NCI-H2081 treated with DMSO at 0.1 percent for 48 hours (cell line): ENCODE data around the gene TAAR8.
"Not testable (repeated sequence)": the region's sequence is repeated elsewhere in the genome, so short reads cannot be mapped to it uniquely, and the experiment has no call there.

Experiments used
- DNase-seq: peaks from one replicate; lab custom pipeline; 2025; lab: John Stamatoyannopoulos, UW

The TAAR8 gene, protein sequence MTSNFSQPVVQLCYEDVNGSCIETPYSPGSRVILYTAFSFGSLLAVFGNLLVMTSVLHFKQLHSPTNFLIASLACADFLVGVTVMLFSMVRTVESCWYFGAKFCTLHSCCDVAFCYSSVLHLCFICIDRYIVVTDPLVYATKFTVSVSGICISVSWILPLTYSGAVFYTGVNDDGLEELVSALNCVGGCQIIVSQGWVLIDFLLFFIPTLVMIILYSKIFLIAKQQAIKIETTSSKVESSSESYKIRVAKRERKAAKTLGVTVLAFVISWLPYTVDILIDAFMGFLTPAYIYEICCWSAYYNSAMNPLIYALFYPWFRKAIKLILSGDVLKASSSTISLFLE

DNA sequence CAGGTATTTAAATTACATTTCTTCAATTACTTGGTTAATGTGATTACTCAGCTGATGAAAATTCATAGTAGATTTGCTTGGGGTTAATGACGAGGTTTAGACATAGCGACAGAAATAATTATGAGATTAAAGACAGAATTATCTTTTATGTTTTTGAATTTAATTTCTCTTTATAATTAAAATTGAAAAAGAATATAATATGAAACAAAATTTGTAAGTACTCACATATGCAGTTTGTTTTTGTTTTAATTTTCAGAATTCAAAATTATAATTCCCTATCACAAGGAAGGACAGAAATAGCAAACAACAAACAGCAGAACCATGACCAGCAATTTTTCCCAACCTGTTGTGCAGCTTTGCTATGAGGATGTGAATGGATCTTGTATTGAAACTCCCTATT, at the start of gene TAAR8:
Gene TAAR8 (plus strand): TSS at position 301 of the 400 bp plus-strand sequence. CDS start 21 bp downstream, at position 322.
- no peak for DNase-seq

DNA sequence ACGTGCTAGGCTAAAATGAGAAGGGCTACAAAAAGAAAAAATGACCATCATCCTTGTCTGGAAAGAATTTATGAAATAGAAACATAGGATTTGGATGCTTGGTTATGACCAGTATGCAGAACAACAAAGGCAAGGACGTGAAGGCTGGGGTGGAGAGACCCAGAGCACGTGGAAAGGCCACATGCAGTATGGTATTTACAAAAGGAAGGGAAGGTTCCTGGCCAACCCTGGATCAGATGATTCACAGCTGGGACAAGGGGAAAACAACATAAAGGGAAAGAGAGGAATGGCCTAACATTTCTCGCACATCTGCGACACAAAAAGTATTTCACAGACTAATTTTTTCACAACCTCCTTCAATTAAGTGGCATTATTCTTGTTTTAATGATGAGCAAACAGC, 47.7 kb upstream of the TAAR8 start:
- no peak for DNase-seq

DNA sequence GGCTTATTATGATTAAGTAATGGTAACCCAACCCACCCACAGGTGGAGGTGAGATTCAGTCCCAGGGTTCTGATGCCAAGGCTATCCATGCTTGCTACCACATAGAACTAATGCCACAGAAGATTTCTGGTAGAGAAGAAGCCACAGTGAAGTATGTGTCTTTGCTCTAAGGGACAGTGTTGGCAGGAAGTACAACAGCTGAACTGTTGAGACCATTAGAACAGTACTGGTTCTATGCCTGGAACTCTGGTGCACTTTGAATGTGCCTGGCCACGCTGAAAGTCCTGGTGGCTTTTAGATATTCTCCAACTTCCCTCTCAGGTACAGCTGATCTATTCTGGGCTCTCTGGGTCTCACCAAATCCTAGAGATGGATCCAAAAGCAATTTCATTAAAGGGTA, 47.3 kb upstream of the TAAR8 start:
- no peak for DNase-seq

DNA sequence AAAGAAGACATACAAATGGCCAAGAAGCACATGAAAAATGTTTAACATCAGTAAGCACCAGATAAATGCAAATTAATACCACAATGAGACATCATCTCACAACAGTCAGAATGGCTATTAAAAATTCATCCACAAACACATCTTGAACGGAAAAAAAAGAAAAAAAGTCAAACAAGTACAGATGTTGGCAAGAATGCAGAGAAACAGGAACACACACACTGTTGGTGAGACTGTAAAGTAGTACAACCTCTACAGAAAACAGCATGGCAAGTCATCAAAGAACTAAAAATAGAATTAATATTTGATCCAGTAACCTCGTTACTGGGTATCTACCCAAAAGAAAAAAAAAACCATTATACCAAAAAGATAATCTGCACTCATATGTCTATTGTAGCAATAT, 46.0 kb upstream of the TAAR8 start:
- DNase-seq = no peak

DNA sequence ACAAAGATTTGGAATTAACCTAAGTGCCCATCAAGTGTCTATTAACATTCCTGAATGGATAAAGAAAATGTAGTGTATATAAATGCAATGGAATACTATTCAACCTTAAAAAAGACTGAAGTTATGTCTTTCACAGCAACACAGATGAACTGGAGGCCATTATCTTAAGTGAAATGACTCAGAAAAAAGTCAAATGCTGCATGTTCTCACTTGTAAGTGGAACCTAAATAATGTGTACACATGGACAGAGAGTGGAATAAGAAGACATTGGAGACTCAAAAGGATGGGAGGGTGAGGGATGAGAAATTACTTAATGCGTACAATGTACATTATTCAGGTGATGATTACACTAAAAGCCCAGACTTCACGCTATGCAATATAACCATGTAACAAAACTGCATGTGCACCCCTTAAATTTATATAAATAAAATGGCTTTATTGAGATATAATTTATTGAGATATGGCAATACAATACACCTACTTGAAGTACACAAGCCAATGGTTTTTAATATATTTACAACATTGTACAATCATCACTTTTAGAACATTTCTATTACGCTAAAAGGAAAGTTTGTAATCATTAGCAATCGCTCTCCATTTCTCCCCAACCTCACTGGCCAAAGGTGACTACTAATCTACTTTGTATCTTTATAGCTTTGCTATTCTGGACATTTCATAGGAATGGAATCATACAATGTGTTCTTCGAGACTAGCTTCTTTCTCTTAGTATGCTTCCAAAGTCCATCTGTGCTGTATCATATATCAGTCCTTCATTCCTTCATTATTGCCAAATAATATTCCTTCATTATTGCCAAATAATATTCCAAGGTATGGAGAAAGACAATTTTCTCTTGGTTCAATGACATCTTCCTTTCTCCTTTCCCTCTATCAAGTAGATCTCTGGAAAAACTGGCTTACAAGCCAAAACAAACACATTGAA, 45.3 kb upstream of the TAAR8 start:
- DNase-seq = no peak

DNA sequence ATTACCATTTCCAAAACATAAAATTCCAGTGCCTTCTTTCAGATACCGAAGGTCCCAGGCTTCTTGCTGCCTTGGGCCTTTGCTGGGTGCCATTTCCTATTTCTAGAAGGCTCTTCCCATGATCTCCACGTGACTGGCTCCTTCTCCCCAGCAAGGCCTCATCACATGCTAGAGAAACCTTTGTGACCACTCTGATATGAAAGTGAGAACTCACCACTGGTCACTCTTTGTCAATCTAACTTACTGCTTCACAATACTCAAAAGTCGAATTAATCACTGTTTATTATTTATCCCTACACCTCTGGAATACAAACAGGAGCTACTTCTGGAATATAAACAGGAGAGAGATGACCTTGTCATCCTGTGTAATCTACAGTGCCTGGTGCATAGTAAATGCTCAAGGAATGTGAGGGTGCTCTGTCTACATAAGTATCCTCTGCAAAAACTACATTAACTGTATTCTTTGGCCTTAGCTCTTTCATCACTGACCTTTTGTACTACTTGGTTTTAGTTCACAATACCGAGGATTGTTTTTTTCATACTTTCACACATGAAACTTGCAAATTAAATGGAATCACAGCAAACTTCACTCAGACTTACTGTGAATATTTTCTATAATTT, 41.2 kb upstream of the TAAR8 start:
- no peak for DNase-seq

DNA sequence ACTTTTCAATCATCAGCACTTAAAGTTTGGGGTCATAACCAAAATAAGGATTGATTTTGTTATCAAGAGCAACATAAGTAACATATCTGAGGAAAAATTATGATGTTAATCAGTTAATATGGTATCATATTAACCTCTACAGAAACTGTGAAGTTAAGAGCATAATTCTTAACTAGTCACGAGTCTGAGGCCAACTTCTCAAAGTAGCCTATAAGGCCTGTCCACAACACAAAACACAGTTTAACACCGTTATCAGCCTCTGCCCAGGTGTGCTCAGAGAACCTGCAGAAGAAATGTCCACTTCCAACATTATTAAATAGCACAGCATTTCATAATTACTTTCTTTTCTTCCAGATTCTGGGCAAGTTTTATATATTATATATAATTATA, 40.6 kb upstream of the TAAR8 start:
- no peak for DNase-seq

DNA sequence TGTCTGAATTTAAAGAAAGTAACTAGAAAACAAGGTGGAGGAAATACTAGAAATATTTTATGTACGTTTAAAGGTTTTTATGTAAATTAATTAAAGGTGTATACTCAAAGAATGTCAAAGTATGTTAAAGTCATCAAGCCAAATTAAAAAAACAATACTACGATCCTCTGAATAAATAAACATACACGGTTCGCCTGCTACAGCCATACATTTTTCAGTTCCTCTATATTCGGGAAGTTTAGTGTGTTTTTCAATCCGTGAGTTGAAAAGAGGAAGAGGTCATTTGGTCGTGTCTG, 40.2 kb upstream of the TAAR8 start:
- DNase-seq = no peak

DNA sequence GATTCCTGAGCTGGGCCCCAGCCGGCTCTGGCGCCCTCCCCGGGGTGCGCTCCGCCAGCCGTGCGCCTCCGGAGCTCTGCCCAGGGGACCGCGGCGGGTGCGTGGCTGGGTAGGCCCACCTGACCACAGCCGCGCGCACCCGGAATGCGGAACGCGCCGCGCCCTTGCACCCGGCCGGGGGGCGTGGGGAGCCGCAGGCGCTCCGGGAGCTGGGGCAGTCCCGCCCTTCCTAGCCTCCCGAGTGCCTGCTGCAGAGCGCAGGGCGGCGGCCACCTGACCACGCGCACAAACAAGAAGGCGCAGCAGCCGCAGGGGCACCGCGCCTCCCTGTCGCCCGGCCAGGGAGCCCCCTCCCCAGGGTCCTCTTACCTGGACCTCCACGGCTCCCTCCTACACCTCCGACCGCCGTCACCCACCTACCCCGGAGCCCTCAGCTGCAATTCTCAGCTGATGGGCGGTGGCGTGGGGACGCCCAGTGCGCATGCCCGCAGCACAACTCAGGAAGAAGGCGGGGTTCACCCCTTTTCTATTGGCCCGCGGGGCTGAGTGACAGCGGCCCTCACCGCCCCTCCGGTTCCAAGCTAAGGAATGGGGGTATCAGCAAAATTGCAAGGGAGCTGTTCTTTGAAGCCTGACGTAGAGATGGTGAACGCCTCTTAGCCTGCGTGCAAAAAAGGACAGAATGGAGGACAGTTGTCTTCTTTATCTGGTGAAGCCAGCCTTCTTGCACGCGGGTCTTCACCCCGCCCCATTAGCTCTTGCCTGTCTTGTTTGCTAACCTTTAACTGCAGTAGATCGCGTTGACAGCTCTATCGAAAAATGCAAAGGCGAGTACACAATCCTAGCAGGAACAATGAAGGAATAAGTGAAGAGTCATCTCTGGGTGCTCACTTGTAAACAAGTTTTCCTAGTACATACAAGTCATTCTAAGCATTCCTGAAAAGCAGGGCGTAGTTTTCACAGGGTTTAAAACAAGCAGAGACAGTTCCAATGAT, 39.5 kb upstream of the TAAR8 start, which contains the start of gene STX7:
Gene STX7 (minus strand): TSS at position 479 of the 995 bp plus-strand sequence. CDS start 9,586 bp downstream, outside the sequence.
- DNase-seq = peak; percentile 1

DNA sequence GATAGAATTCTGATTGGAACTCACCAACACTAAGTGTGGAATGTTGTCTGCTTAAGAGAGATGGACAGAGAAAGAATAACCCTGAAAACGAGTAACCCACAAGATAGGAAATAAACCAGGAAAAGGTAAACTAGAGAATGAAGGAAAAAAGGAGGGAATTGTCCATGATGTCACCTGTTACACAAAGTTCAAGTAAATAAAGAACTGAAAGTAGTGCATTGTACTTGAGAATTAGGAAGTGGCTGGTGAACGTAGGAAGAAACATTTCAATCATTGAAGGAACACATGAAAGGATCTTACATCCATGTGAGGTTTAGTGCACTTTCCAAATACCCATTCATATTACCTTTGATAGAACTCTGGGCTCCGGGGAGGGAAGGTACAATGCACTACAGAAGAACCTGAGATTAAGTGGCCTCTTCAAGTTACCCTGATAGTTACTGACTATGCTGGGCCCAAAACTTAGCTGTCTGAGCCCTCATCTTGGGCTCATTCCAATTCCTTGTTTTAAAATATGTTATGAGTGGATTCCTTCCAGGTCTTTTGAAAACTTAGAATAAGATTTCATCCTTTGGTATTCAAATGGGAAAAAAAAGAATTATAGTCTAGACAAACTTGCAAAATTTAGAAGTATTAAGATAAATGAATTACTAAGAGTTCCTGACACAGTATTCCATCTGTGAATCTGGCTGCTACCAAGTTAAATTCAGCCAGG, 38.5 kb upstream of the TAAR8 start:
- no peak for DNase-seq

DNA sequence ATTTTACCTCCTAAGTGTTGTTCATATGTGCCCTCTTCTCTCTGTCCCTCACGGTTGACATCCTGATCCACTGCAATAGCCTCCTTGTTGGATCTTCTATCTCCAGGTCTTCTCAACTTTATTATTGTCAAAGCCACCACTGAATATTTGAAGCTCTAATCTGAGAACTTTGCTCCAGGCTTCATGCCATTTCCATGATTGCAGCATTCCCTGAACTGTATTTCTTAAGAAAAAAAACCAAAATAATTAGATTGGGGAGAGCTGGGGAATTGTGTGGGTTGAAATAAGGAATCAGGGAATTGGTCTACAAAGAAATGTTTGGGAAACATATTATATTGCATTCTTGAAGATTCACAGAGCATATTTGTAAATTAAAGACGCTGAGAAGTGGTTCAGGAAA, 37.1 kb upstream of the TAAR8 start:
- no peak for DNase-seq

DNA sequence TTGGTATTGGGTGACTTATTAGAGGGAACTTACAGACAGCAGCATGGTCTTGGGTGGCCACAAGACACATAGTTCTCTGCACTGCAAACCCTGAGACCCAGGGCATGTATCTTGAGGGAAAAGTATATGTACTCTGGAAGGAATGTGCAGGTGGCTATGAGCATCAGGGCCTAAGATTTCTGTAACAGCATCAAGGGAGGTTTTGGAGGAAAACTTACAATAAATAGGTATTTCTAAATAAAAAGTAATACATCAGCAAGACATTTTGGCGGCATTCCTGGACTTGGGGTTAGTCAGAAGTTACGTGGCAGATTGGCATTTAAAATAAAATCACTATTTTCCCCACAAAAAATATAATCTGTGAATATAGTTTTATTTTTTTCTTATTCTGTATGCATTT, 31.5 kb upstream of the TAAR8 start:
- DNase-seq = no peak

DNA sequence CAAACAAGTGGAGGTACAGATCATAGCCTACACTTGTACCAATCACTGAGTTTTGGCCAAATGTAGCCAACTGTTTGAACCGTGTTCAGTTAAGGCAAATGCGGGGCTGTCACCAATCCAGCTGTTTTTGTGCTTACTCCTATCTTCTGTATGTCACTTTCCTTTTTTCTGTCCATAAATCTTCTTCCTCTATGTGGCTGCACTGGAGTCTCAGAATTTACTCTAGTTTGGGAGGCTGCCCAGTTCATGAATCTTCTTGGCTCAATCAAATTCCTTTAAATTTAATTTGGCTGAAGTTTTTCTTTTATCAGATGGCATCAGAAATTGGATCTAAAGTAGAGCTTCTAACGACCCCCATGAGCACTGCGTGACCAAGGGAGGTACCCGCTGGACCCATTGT, 27.8 kb upstream of the TAAR8 start:
- DNase-seq = no peak

DNA sequence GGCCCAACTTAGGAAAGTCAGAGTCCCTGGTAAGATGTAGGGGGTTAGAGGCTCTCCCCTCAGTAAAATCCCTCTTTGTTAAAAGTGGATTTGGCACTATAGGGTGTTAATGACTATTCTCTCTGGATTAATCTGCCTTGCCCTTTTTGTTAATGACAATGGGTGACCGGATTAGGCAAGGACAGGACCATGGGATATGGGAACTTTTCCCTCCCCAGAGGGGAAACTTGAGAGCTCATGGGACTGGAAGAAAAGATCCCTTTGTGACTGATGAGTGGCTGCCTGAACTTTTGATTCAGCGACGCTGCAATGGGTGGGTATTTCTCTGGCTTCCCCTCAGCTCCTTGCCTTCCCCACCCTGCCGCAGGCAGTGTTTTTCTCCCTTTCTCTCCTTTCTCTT, 26.6 kb upstream of the TAAR8 start:
- no peak for DNase-seq

DNA sequence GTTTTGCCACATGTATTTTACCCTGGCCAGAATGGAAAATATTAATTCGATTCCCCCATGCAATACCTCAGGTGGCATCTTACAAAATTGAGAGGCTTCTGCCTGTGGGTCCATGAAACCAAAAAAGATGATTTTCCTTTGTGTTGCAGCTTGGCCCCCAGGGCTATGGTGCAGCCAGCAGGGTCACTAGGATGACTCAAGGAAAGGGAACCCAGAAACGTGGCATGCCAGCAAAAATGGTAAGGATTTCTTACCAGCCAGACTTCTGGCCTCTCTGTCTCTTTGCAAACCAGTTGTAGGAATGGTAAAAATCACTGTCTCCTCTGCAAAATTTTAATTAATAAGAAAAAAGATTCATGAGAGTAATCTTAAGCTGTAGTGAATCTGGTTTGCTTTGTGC, 26.0 kb upstream of the TAAR8 start:
- no peak for DNase-seq

DNA sequence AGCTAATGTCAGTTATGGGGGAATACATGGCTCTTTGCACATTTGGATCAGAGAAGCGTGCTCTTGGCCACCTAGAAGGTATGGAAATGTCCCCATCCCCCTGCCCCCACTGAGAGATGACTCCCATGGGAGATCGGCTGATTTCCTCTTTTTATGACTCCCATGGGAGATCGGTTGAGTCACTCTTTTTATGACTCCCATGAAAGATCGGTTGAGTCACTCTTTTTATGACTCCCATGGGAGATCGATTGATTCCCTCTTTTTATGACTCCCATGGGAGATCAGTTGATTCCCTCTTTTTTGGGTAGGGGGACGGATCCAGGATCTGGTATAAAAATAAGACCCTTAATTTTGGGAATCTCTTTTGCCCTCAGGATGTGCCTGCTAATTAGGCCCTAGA, 24.7 kb upstream of the TAAR8 start:
- DNase-seq = no peak

DNA sequence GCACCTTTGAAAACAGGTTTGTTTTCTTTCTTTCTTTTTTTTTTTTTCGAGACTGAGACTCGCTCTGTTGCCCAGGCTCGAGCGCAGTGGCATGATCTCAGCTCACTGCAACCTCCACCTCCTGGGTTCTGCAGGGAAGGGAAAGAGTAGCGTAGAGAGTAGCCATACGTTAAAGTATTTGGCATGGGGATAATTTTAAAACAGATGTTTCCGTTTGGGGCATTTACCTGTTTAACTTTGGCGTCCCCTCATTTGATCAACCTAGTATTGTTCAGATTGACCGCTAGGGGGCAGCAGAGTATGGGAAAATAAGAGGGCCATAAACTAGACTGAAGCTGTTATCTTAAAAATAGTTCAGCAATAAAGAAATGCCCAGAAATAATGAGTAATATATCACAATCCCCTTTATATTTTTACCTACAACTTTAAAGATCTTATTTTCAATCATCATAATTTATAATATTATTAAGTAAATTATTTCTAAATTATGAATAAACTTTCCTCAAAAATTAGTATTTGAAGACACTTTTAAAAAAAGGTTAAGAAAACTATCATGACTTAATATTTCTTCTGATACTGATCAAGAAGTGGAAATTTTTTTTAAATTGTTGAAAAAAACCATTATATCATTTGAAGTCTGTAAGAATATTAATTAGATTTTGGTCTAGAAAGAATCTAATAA, 22.0 kb upstream of the TAAR8 start:
- DNase-seq = no peak

DNA sequence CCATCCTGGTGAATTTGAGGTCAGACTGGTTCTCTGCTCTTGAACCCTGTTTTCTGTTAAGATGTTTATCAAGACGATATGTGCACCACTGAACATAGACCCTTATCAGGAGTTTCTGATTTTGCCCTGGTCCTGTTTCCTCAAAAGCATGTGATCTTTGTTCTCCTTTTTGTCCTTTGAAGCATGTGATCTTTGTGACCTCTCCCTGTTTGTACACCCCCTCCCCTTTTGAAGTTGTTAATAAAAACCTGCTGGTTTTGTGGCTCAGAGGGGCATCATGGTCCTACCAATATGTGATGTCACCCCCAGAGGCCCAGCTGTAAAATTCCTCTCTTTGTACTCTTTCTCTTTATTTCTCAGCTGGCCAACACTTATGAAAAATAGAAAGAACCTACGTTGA, 17.9 kb upstream of the TAAR8 start:
- not testable (repeated sequence) for DNase-seq

DNA sequence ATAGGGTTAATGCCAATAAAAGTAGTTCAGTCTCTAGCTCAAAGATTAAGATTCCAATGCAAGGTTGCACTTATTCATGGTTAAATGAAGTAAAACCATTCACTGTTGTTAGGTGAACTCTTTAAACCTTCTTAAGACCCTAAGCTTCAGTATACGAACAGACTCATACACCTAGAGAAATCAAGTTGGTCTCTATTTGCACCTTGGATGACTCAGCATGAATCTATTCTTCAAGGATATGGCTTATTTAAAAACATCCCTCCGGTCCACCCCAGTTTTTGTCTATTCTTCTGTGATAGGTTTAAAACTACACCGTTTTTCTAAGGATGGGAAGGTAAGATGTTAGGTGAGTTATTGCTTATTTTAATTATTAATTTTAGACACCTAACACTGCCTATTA, 15.3 kb upstream of the TAAR8 start:
- no peak for DNase-seq

DNA sequence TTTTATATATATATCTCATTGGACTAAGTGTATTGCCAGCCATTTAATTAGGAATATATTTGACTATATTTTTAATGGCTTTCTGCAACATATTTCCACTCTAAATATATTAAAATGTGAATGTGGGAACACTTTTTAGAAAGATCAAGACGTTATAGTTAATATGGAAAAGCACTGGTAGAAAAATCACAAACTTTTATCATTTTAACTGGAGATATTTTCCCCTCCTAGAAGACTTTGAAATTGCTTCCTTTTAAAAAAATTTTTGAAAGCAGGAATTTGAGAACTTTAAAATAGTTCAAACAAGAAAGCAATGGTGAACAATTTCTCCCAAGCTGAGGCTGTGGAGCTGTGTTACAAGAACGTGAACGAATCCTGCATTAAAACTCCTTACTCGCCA, 14.5 kb upstream of the TAAR8 start, which contains the start of gene TAAR9:
Gene TAAR9 (plus strand): TSS at position 301 of the 400 bp plus-strand sequence. CDS start 13 bp downstream, at position 314.
- no peak for DNase-seq
